NCI-H146 (cell line): Measurements from ENCODE around the gene KIF2A.
A peak's percentile ranks its signal among the peaks of the same experiment; 100 is the strongest.

ENCODE experiments used
- DNase-seq: peaks from one replicate; lab custom pipeline; 2025; lab: John Stamatoyannopoulos, UW

KIF2A gene

GRCh38 chr5:62291829-62292228 lies 14.2 kb upstream of the KIF2A start:
- DNase-seq: peak; percentile 3

- no peak for DNase-seq
These were observed 9.0 kb upstream of the KIF2A start for GRCh38 chr5:62296998-62297397.

GRCh38 chr5:62298118-62298517 lies 7.9 kb upstream of the KIF2A start:
- DNase-seq: no peak

GRCh38 chr5:62299101-62299500 lies 6.9 kb upstream of the KIF2A start:
- no peak for DNase-seq

- no peak for DNase-seq
These were observed 6.4 kb upstream of the KIF2A start for GRCh38 chr5:62299600-62299999.

- DNase-seq: no peak
These were observed 670 bp upstream of the KIF2A start for GRCh38 chr5:62305358-62305714.

GRCh38 chr5:62306323-62306895 lies 403 bp downstream of the KIF2A start:
- peak; percentile 89 for DNase-seq

GRCh38 chr5:62306896-62307689 lies 1.1 kb downstream of the KIF2A start:
- peak; percentile 62 for DNase-seq

GRCh38 chr5:62308439-62308838 lies 2.4 kb downstream of the KIF2A start:
- no peak for DNase-seq

- no peak for DNase-seq
These were observed 3.1 kb downstream of the KIF2A start for GRCh38 chr5:62309107-62309506.

- no peak for DNase-seq
These were observed 4.6 kb downstream of the KIF2A start for GRCh38 chr5:62310426-62311143.

GRCh38 chr5:62312036-62312435 lies 6.0 kb downstream of the KIF2A start:
- DNase-seq: no peak

GRCh38 chr5:62312674-62313073 lies 6.7 kb downstream of the KIF2A start:
- no peak for DNase-seq

GRCh38 chr5:62314213-62314830 lies 8.3 kb downstream of the KIF2A start:
- DNase-seq: no peak

GRCh38 chr5:62315376-62316175 lies 9.6 kb downstream of the KIF2A start:
- DNase-seq: no peak

GRCh38 chr5:62316176-62316502 lies 10.1 kb downstream of the KIF2A start:
- DNase-seq: no peak

- no peak for DNase-seq
These were observed 11.8 kb downstream of the KIF2A start for GRCh38 chr5:62317810-62318209.

- DNase-seq: no peak
These were observed 16.5 kb downstream of the KIF2A start for GRCh38 chr5:62322484-62322883.

- no peak for DNase-seq
These were observed 20.3 kb downstream of the KIF2A start for GRCh38 chr5:62326302-62326701.

- no peak for DNase-seq
These were observed 20.7 kb downstream of the KIF2A start for GRCh38 chr5:62326702-62327101.

GRCh38 chr5:62327138-62328053 lies 21.4 kb downstream of the KIF2A start:
- DNase-seq: no peak
